Measurements from ENCODE around the gene PPM1L.

- TF ChIP-seq RFXANK (CRISPR knock-in tag; IDR thresholded peaks at IDR 0.05) (no peak), ZNF101 (CRISPR knock-in tag; IDR thresholded peaks at IDR 0.05; ENCODE audit: borderline replicate concordance, low read depth) (no peak), PTBP1 (IDR thresholded peaks at IDR 0.05; ENCODE audit: low read depth, low read length, poor library complexity, severe bottlenecking) (no peak), ZSCAN30 (CRISPR knock-in tag; IDR thresholded peaks at IDR 0.05) (no peak), CTCF (CRISPR knock-in tag; IDR thresholded peaks at IDR 0.05) (no peak), ADNP (CRISPR knock-in tag; IDR thresholded peaks at IDR 0.05) (no peak), ZNF550 (CRISPR knock-in tag; IDR thresholded peaks at IDR 0.05; ENCODE audit: borderline replicate concordance) (no peak), ATAD3A (CRISPR knock-in tag; IDR thresholded peaks at IDR 0.05) (no peak), NR2C2 (CRISPR knock-in tag; IDR thresholded peaks at IDR 0.05; ENCODE audit: borderline replicate concordance) (no peak), TGIF2 (CRISPR knock-in tag; IDR thresholded peaks at IDR 0.05) (no peak)
Measured at GRCh38 chr3:160748231-160748630, 7.8 kb upstream of the PPM1L start.

Measured in HepG2 (cell line).